Stimulated activated naive CD8-positive, alpha-beta T cell treated with anti-CD3 and anti-CD28 coated beads, Interleukin-15, amount 100 ng/mL, for 72 hours (primary cell): ENCODE measurements around the gene HECTD2.
A peak's percentile ranks its signal among the peaks of the same experiment; 100 is the strongest.
"Not testable (repeated sequence)": the region's sequence is repeated elsewhere in the genome, so short reads cannot be mapped to it uniquely, and the experiment has no call there.

Experiments used
- ATAC-seq: fragments of 150-1000 bp; cut with Tn5 transposase; 2 replicates; pipeline ENCODE4 v1.10.0; 2021; ENCODE audit warnings: mild to moderate bottlenecking, moderate library complexity
- DNase-seq, 2 donors: peaks; one replicate each; pipeline ENCODE4 v3.0.0; 2021 to 2022
- H3K27ac Mint-ChIP-seq, 2 donors: one replicate each; pipeline ENCODE4 v1.8.0; 2022; ENCODE audit warnings: mild to moderate bottlenecking in 2 of 2, mixed read lengths in 2 of 2, moderate library complexity in 2 of 2
- H3K27me3 Mint-ChIP-seq: one replicate; pipeline ENCODE4 v1.8.0; 2022; ENCODE audit warnings: mixed read lengths
- H3K4me1 Mint-ChIP-seq: one replicate; pipeline ENCODE4 v1.8.0; 2022; ENCODE audit warnings: mild to moderate bottlenecking, mixed read lengths
- H3K4me3 Mint-ChIP-seq, 2 donors: one replicate each; pipeline ENCODE4 v1.8.0; 2022; ENCODE audit warnings: mild to moderate bottlenecking in 2 of 2, mixed read lengths in 2 of 2, moderate library complexity in 1 of 2
- H3K9me3 Mint-ChIP-seq, 2 donors: one replicate each; pipeline ENCODE4 v1.8.0; 2022; ENCODE audit warnings: mixed read lengths in 2 of 2

HECTD2 gene

DNA sequence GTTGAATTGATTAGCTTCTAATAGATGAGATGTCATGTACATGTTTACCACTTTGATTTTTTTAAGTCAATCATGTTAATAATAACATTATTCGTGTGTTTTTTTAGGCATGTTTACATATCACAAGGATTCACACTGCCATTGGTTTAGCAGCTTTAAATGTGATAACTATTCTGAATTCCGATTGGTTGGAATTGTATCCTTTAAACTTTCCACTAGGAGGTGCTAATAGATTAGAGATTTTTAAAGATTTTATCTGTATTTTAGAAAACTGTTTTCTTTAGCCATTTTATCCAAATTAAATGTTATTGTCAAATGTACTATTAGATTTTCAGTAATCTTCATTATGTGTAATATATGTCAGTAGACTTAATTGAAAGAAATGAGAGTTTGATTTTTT is 83.2 kb downstream of the HECTD2 start:
- no peak overlapping the region for H3K4me3 Mint-ChIP-seq
- no peaks in the 10 kb centered on the region for H3K27me3 Mint-ChIP-seq
- H3K9me3 Mint-ChIP-seq, result no peaks in the 10 kb centered on the region
- DNase-seq (no peak), ATAC-seq (no peak)
- no peak overlapping the region for H3K27ac Mint-ChIP-seq
- no peaks in the 10 kb centered on the region for H3K4me1 Mint-ChIP-seq

DNA sequence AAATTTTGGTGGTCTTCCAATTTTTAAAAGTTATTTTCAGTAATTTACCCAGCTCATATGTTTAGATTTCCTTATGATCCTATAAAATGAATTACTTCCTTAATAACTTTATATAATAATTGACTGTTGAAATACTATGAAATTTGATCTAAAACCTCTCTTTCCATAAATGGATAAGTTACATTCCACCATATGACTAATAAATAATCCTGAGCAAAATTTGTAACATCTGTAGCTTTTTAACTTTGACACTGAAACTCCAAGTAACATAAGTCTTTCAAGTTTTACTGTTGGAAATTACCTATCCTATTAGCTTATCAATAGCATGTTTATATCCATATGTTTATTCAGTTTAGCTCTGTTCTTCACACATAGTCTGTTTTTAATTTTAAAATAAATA is 85.3 kb downstream of the HECTD2 start:
- ATAC-seq, result no peak
- DNase-seq, result no peak
- Mint-ChIP-seq H3K9me3 (no peaks in the 10 kb centered on the region), H3K27ac (no peak overlapping the region), H3K4me3 (no peak overlapping the region), H3K4me1 (no peaks in the 10 kb centered on the region), H3K27me3 (no peaks in the 10 kb centered on the region)

DNA sequence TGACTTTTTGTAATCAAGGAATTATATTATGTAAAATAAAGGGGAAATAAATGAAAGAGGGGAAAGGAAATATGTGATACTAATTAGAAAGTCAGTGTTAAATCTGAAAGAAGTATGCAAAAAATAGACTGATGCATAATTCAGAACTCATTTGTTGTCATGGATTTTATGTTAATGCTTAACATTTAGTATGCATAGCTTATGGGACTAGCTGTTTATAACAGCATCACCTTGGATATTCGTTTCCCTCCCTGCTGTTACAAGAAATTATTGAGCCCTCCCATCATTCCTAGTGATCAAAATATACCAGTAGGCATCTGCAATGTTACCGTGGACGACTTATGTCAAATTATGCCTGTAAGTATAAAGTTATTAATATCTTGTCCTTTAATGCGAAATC is 85.9 kb downstream of the HECTD2 start:
- Mint-ChIP-seq H3K4me1 (no peaks in the 10 kb centered on the region), H3K9me3 (no peaks in the 10 kb centered on the region), H3K4me3 (no peak overlapping the region), H3K27ac (no peak overlapping the region), H3K27me3 (no peaks in the 10 kb centered on the region)
- ATAC-seq (no peak), DNase-seq (no peak)

DNA sequence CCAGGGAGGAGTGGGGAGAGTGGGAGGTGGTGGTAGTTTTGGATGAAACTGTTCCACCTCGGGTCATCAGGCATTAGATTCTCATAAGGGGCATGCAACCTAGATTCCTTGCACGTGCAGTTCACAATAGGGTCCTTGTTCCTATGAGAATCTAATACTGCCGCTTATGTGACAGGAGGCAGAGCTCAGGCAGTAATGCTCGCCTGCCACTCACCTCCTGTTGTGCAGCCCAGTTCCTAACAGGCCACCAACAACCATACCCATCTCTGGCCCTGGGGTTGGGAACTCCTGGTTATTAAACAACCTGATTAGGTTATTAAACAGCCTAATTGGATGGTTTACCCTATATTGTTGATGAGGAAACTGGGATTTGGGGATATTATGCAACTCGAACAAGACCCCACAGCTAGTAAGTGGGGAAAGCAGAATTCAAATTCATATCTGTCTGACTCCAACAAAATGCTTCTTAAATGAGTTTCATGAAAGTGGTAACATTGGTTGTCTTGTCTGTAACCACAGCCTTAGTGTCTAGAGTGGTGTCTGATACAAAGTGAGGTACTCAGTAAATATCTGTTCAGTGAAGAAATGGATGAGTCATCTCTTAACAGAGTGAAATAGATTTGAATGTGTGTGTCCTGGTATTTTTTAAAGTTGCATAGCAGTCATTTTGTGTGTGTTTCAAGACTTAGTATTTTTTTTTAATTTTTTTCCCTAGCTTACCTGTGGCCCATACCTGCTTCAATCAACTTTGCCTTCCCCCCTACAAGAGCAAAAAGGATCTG is 101.6 kb downstream of the HECTD2 start:
- Mint-ChIP-seq H3K4me3 (no peak overlapping the region), H3K27ac (peak overlapping the region in 1 of 2 donors; percentile 54), H3K4me1 (no peaks in the 10 kb centered on the region), H3K27me3 (no peaks in the 10 kb centered on the region), H3K9me3 (no peaks in the 10 kb centered on the region)
- ATAC-seq, result peak; percentile 70
- DNase-seq, result no peak

DNA sequence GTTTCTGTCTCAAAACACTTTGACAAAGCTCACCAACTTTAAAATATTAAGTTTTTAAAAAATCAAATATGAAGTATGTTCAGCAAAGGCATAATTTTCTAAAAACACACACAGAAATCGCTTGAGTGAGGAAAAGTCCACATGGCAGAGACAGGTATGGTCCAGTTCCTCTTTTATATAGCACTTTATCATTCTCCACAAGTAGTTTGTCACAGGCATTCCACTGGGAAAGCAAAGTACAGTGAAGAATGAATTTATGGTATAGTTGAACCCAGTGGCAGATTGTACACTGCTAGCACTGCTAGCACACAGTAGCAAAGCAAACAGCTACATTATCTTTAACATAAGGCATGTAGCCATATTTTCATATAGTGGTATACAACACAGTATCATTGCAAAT is 102.3 kb downstream of the HECTD2 start:
- H3K27ac Mint-ChIP-seq, result no peak overlapping the region
- H3K4me1 Mint-ChIP-seq, result no peaks in the 10 kb centered on the region
- peaks cover 0 to 2% of the 10 kb centered on the region in 2 donors for H3K9me3 Mint-ChIP-seq
- no peaks in the 10 kb centered on the region for H3K27me3 Mint-ChIP-seq
- ATAC-seq (no peak), DNase-seq (no peak)
- no peak overlapping the region for H3K4me3 Mint-ChIP-seq

DNA sequence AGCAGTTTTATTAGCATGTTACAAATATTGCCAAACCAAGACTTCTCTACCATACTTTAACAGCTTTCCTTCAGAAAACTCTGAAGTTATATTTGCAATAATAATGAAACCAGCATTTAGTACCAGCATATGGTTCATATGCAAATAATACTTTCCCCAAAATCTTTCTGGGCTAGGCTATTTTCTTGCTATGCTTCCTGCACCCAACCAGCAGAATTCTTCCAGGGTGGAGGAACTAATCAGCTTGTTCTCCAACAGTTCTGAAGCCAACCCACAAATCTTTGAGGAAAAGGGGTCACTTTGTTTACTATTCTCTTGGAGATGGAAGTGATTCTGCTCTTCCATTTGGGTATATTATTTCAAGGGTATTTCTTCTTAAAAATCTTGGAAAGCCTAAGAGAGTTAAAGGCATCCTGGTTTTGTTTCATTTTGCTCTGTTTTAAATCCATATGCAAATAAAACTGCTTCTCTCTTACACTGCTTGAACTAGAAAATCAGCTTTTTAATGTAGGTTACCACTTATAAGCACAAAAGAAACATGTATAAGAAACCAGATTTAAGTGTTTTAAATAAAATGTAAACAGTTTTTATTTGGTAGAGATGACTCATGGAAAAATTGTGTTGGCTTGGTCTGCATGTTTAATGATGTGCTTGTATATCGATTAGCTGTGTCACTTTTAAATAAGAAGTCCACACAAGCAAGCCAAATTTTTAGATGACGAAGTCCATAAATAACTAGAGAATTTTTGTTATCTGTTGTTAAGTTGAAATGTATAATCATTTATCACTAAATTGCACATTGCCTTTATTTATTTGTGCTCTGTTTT is 103.7 kb downstream of the HECTD2 start:
- DNase-seq (no peak), ATAC-seq (no peak)
- Mint-ChIP-seq H3K4me3 (no peak overlapping the region), H3K4me1 (no peaks in the 10 kb centered on the region), H3K27ac (no peak overlapping the region), H3K27me3 (no peaks in the 10 kb centered on the region), H3K9me3 (peaks cover 0 to 7% of the 10 kb centered on the region in 2 donors)

DNA sequence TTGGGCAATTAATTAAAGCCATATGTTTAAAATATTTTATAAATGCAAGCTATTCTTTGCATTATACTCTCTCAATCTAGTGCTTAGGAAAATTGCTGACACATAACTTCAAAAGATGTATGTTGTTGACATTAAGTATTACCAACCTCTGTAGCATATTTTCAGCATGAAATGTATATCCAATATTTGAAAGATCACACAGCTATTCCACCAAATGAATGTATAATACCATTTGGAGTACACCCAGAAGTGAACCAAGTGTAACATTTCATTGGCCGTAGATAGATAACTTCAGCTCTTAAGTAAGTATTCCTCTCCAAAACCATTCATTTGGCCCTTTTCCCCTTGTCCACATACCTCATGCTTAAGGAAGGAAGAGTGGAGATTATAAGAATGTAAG is 104.6 kb downstream of the HECTD2 start:
- no peaks in the 10 kb centered on the region for H3K27me3 Mint-ChIP-seq
- no peak for ATAC-seq
- no peak for DNase-seq
- no peak overlapping the region for H3K4me3 Mint-ChIP-seq
- peaks cover 3 to 7% of the 10 kb centered on the region in 2 donors for H3K9me3 Mint-ChIP-seq
- no peak overlapping the region for H3K27ac Mint-ChIP-seq
- H3K4me1 Mint-ChIP-seq, result no peaks in the 10 kb centered on the region

DNA sequence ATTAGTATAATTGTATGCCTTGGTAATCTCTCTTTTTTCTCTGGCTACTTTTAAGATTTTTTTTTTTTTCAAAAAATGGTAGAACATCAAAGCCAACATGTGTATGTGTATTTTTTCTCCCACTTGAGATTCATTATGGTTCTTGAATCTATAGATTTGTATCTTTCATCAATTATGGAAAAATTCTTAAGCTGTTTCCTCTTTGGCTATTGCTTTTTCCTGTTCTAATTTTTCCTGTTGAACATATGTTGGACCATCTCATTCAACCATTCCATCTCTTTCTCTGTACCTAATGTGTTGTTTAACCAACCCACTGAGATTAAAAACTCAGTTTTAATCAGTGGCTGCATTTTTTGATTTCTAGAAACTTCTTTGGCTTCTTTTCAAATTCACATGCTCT is 107.2 kb downstream of the HECTD2 start:
- ATAC-seq (no peak), DNase-seq (no peak)
- Mint-ChIP-seq H3K4me1 (no peaks in the 10 kb centered on the region), H3K27ac (no peak overlapping the region), H3K27me3 (peaks cover 8% of the 10 kb centered on the region), H3K4me3 (no peak overlapping the region), H3K9me3 (peaks cover 7 to 14% of the 10 kb centered on the region in 2 donors)

DNA sequence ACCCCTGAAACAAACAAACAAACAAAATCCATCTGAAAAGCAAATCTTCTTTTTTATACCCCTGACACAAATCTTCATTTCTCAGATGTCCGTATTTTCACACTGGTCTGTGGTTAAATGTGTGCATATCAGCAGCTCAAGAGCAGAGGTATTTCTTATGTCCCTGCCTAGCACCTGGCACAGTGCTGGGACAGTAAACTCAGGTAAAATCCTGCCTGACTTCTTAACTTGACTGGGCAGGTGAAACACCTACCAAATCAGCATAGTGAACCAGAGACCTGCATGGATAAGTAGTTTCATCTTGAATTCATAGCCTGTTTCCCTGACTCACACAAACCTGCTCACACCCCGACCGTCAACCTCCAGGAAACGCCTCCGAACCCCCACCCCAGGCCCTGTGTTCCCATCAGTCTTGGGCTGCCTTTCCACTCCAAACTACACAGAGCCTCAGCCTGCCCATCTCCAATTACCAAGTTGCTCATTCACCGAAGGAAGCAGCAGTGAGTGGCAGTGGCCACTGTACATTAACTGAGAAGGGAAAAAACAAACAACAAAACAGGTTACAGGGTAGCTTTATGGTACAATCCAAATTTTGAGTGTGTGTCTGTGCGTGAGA is 109.9 kb downstream of the HECTD2 start:
- Mint-ChIP-seq H3K27ac (no peak overlapping the region), H3K9me3 (peaks cover 7 to 14% of the 10 kb centered on the region in 2 donors), H3K27me3 (peaks cover 20% of the 10 kb centered on the region), H3K4me1 (no peaks in the 10 kb centered on the region), H3K4me3 (no peak overlapping the region)
- no peak for DNase-seq
- ATAC-seq, result no peak

DNA sequence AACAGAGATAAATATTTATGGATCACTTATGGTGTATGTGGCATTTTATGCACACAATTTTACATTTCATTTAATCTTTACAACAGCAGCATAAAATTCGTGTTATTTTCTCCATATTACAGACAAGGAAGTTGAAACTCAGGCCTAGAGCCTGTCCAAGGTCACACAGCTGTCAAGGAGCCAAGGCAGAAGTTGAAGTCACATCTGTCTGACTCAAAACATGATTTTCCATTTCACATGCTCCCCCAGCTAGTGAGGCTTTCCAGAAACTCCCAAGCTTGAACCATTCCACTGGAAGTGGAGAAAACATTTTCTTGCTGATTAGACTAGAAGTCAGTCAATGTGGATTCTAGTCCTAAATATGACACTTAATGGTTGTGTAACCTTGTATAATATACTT is 110.5 kb downstream of the HECTD2 start:
- Mint-ChIP-seq H3K9me3 (peaks cover 7 to 14% of the 10 kb centered on the region in 2 donors), H3K27me3 (peaks cover 20% of the 10 kb centered on the region), H3K4me1 (no peaks in the 10 kb centered on the region), H3K27ac (no peak overlapping the region), H3K4me3 (no peak overlapping the region)
- DNase-seq (no peak), ATAC-seq (no peak)

DNA sequence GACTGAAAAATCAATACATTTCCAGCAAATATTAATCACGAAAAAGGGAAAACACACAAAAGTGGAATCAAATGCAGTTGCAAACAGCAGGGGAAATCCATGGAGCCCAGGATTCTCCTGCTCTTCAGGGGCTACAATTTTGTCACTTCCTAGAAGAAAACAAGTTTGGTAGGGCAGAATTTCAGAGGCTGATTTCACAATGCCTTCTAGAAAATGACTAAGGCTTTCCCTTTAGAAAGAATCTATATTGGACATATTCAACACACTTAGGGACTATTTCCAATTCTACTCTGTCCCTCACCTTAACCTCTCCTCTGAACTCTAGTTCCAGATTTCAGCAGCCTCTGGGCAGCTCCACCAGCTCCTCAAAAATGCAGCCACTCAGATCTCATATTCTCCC is 111.3 kb downstream of the HECTD2 start:
- ATAC-seq, result no peak
- no peak overlapping the region for H3K27ac Mint-ChIP-seq
- no peak overlapping the region for H3K4me3 Mint-ChIP-seq
- H3K4me1 Mint-ChIP-seq, result no peaks in the 10 kb centered on the region
- DNase-seq, result no peak
- H3K27me3 Mint-ChIP-seq, result peaks cover 27% of the 10 kb centered on the region
- peaks cover 7 to 14% of the 10 kb centered on the region in 2 donors for H3K9me3 Mint-ChIP-seq

DNA sequence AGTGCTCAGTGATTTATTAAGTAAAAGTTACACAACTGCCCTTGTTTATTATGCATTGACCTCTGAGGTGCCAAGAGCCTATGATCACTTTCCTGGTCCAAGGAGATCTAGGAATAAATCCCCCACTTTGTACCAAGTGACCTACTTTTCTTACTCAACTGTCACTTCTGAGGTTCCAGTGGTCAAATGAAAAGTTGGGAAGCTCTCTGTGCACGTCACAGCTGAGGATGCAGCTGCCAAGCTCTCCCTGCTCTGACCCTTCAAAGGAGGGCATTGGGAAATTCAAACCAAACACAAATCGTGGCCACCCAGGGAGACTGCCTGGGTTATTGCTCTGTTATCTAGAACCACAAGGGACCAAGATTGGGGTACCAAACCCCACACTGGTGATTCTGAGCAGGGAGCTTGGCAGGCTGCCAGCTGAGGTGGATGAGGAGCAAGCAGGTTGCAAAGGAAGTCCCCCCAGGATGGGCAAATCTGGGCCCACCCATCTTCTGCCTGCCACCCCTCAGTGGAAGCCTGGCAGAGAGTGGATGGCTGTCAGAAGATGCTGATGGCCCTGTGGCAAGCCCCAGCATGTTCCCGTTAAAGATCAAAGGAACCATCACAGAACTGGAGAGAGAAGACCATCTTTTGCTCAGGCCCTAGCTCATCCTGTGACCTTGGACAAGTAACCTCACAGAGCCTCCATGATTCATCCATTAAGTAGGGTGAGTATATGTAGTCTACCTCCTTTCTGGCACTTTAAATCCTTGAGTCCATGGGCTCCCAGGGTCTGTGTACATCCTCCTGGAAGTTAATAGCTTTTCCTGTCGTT is 116.0 kb downstream of the HECTD2 start:
- Mint-ChIP-seq H3K4me1 (no peaks in the 10 kb centered on the region), H3K9me3 (peaks cover 0 to 8% of the 10 kb centered on the region in 2 donors), H3K27ac (no peak overlapping the region), H3K27me3 (peaks cover 38% of the 10 kb centered on the region), H3K4me3 (no peak overlapping the region)
- DNase-seq, result no peak
- no peak for ATAC-seq

DNA sequence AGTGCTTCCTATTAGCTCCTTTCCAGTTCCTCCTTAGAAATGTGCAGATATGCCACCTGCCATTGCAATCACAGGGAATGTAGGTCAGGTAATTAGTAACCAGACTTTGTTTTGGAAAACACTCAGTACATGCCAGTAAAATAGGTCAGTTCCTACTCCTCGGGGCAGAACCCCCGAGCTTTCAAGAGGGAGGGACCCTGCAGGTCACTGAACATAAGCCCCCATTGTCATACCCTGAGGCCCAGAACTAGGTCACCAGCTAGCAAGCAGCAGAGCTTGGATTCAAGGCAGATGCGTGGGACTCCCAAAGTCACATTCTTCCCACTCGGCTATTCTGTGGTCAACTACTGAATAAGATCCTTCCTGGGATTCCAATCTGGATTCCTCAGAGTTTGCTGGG is 117.9 kb downstream of the HECTD2 start:
- DNase-seq, result no peak
- ATAC-seq, result no peak
- H3K4me3 Mint-ChIP-seq, result no peak overlapping the region
- H3K9me3 Mint-ChIP-seq, result no peaks in the 10 kb centered on the region
- H3K27me3 Mint-ChIP-seq, result peaks cover 45% of the 10 kb centered on the region
- no peaks in the 10 kb centered on the region for H3K4me1 Mint-ChIP-seq
- no peak overlapping the region for H3K27ac Mint-ChIP-seq

DNA sequence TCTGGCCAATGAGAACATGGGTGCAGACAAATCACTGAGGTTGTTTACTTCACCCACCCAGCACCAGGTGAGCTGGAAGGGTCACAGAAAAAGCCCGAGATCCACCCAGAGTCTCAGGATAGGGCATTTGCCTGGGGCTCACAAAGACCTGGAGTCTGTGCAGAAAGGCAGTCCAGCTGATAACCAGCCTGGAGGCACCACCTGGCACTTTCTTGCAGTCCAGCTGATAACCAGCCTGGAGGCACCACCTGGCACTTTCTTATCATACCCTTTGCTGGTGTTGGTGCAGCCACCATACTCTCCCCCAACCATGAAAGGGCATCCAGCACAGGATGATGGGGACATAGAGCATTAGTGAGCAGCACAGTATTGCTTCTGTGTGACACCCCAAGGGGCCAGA is 118.6 kb downstream of the HECTD2 start:
- Mint-ChIP-seq H3K4me1 (no peaks in the 10 kb centered on the region), H3K27me3 (peaks cover 45% of the 10 kb centered on the region), H3K4me3 (no peak overlapping the region), H3K27ac (no peak overlapping the region), H3K9me3 (no peaks in the 10 kb centered on the region)
- no peak for DNase-seq
- no peak for ATAC-seq

DNA sequence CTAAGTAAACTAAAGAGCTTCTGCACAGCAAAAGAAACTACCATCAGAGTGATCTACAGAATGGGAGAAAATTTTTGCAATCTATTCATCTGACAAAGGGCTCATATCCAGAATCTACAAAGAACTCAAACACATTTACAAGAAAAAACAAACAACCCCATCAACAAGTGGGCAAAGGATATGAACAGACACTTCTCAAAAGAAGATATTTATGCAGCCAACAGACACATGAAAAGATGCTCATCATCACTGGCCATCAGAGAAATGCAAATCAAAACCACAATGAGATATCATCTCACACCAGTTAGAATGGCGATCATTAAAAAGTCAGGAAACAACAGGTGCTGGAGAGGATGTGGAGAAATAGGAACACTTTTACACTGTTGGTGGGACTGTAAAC is 124.6 kb downstream of the HECTD2 start:
- peaks cover 23% of the 10 kb centered on the region for H3K27me3 Mint-ChIP-seq
- ATAC-seq, H3K4me3 Mint-ChIP-seq, DNase-seq, H3K27ac Mint-ChIP-seq, H3K9me3 Mint-ChIP-seq, H3K4me1 Mint-ChIP-seq: not testable (repeated sequence)
